CD4-positive, alpha-beta T cell treated with Interleukin-15 for 4 hours (primary cell): ENCODE data around the gene WRNIP1.

Source experiments
- DNase-seq: peaks from one replicate; pipeline ENCODE4 v3.0.0-alpha.2; 2020; ENCODE audit warnings: low spot score

WRNIP1 gene

DNA sequence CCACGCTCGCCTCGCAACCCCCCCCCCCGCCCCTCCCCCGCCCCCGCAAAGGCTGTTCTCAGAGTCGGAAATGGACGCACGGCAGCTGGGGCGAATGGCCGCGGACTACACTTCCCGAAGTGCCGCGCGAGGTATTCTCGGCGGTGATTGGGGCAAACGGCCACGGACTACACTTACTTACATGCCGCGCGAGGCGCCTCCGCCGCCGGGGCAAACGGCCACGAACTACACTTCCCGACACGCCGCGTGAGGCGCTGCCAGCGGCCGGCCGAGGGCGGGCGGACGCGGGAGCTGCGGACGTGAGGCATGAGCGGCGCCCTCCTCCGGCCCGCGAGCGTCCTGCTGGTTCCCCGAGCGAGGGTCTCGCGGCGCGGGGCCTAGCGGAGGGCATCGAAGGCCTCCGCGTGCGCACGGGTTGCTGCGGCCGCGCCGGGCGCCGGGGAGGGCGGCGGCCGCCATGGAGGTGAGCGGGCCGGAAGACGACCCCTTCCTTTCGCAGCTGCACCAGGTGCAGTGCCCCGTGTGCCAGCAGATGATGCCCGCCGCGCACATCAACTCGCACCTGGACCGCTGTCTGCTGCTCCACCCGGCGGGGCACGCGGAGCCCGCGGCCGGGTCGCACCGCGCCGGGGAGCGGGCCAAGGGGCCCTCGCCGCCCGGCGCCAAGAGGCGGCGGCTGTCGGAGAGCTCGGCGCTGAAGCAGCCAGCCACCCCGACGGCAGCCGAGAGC is at the start of gene WRNIP1:
Gene WRNIP1, plus strand, starts transcription at position 228 of the 730 bp plus-strand sequence. Its CDS starts 230 bp downstream, at position 458.
- peak; percentile 98 for DNase-seq

GRCh38 chr6:2715737-2716136 is 49.5 kb upstream of the WRNIP1 start:
- no peak for DNase-seq

GRCh38 chr6:2716936-2717700 is 48.1 kb upstream of the WRNIP1 start:
- DNase-seq: no peak

DNA sequence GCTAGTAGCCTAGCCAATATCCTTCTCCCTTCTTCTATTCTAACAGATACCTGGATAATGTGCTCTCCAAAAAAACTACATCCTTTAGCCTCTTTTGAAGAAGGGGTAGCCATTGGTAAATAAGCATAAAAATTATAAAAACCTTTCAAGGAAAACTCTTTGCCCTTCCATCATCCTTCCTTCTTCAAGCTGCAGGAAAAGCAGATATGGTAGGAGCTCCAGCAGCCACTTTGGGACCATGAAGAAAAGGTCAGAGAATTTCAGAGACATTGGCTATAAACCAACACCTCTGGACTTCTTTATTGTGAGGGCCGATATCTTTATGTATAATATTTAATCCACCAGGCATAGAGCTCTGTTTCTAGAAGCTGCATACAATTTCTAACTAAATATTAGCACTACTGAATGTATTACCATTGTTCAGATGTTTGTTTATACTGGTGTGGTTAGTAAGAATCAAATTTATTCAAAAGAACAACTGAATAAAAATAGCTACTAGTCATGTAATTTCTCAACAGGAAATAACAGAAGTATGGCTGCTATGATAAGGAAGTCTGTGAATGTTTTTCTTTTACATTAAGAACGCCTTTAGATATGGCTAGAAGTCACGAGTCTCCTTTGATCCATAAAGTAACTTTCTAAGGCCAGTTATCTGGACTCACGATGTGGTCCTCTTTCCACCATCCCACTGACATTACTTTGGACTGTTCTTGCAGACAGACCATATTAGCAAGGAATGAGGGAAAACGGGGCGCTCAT is 46.7 kb upstream of the WRNIP1 start:
- no peak for DNase-seq

DNA sequence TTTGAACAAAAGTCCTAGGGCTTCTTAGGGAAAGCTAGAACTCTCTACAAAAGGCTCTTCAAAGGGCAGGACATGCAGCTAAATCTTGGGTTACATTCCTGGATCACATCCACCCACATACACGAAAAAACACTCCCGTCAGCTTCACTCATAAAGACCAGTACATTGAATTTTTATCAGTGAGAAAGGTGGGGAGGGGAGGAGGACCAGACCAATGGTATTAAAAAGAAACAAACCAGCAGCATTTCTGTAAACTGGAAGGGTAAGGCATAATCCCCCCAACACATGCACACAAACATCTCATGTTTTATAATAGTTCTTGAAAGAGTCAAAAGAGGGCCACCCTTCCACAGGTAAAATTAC is 46.1 kb upstream of the WRNIP1 start:
- no peak for DNase-seq

- no peak for DNase-seq
These were observed 44.0 kb upstream of the WRNIP1 start for GRCh38 chr6:2721219-2721618.

- no peak for DNase-seq
These were observed 39.7 kb upstream of the WRNIP1 start for GRCh38 chr6:2725364-2725988.

DNA sequence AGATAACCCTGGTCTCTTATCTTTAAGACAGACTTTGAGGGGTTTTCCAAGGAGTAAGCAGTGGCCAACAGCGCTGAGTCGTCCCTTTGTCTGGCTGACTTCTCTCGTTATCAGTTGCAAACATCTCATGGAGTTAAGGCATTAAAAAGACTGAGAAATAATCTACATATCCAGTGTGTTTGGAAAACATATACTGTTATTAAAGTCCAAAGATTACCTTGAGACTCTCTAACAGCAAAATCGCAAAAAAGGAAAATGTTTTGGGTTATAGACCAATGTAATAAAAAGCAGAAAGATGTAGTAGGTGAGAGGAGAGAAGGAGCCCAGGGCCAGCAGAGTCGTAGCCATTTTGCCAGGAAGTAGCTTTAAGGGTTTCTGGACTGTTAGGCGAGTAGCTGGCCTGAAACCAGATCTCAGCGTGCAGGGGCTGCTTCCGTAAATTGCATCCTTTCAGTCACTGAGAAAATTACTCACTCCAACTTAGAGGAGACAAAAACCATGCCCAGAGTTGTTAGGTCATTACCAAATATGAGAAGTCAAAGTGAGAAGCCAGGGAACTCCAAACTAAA is 39.1 kb upstream of the WRNIP1 start:
- DNase-seq: no peak

GRCh38 chr6:2729921-2730320 is 35.3 kb upstream of the WRNIP1 start:
- DNase-seq: no peak

- DNase-seq: no peak
These were observed 34.7 kb upstream of the WRNIP1 start for GRCh38 chr6:2730353-2731107.

- no peak for DNase-seq
These were observed 33.8 kb upstream of the WRNIP1 start for GRCh38 chr6:2731281-2731909.

- no peak for DNase-seq
These were observed 32.6 kb upstream of the WRNIP1 start for GRCh38 chr6:2732503-2733089.

DNA sequence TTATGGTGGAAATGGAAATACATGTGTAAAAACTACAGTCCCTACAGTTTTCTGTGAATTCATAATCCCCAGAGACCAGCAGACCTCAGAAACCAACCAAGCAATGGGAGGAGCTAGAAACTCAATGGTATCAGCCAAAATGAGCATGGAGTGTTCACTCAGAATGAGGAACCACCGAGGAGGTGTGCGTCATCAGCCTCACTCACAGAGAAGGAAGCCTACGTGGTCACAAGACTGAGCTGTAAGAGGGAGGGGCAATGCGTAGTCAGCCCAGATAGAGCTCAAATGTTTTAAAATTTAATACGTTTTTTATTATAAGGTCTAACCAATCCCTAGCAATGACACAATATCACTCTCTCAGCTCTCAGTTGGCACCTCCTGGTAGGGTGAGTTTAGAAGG is 31.9 kb upstream of the WRNIP1 start:
- peak; percentile 20 for DNase-seq

GRCh38 chr6:2733736-2734480 is 31.3 kb upstream of the WRNIP1 start:
- no peak for DNase-seq

DNA sequence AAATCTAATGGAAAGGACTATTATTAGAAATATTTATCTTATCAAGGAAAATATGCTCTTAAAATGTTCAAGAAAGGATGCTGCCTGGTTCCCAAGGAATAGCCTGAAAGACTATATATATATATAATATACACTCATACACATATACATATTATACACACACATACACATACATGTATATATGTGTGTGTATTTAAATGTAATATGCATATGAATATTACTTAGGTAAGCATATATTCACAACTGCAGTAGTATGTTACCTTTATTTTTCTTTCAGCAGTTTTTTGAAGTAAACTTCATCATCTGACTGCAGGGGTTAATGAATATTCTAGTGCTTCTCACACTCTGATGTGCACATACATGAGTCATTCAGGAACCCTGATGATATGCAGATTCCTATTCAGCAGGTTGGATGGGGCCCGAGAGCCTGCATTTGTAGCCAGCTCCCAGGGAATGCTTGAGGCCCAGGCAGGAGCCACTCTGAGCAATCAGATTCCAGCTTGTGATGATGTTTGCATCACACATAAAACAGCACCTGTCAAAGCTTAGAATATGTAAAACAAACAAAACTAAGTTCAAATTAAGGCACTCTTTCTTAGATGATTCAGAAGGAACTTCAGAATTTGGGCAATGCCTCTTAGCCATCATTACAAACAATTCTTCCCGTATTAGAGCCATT is 30.6 kb upstream of the WRNIP1 start:
- DNase-seq: no peak

DNA sequence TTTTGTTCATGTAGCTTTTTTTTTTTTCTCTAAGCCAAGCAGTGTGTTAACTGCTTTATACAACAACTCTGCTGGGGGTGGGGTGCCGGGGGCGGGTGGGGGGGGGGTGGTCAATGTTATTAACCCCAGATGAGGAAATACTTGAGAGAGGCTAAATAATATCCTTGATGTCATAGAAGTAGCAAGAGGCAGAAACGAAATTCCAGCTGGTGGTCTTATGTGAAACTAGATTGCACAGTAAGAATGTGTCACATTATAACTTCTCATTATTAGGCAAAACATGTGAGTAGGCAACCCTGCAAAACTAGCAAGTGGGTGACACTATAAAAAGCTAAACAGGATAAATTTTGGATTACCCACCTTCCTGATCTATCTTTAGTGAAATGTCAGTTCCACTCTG is 27.3 kb upstream of the WRNIP1 start:
- no peak for DNase-seq

GRCh38 chr6:2738373-2738979 is 26.7 kb upstream of the WRNIP1 start:
- DNase-seq: peak; percentile 51

- no peak for DNase-seq
These were observed 25.9 kb upstream of the WRNIP1 start for GRCh38 chr6:2739335-2739734.

DNA sequence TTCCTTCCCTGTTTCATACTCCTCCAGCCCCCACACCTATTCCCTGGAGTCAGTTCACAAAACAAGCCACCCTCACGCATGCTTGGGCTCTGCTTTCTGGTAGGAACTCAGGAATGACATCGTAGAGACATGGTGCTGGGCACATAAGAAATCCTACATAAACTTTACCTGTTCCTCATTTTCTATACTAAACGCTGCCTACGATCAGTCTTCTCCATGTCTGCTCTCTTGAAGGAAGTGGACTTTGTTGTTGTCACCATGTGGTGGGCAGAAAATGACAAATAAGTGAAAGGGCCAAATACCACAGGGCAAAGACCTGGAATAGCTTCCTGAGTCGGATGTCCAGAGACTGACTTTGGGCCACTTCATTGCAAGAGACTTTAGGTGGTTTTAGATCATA is 24.6 kb upstream of the WRNIP1 start:
- no peak for DNase-seq
